ENCODE results near the gene SNORC.

Gene SNORC

GRCh38 chr2:232882505-232883115 is 12.5 kb downstream of the SNORC start:
- no peak for DNase-seq (ENCODE audit: low read depth, low spot score)

GRCh38 chr2:232883116-232883721 is 13.2 kb downstream of the SNORC start:
- no peak for DNase-seq (ENCODE audit: low read depth, low spot score)

GRCh38 chr2:232884001-232884421 is 13.9 kb downstream of the SNORC start:
- no peak for DNase-seq (ENCODE audit: low read depth, low spot score)

GRCh38 chr2:232884549-232885263 is 14.6 kb downstream of the SNORC start:
- DNase-seq (ENCODE audit: low read depth, low spot score), result no peak

- no peak for DNase-seq (ENCODE audit: low read depth, low spot score)
Measured at GRCh38 chr2:232885264-232885961, 15.3 kb downstream of the SNORC start.

- no peak for DNase-seq (ENCODE audit: low read depth, low spot score)
Measured at GRCh38 chr2:232886176-232886575, 16.1 kb downstream of the SNORC start.

GRCh38 chr2:232886632-232887031 is 16.6 kb downstream of the SNORC start:
- DNase-seq (ENCODE audit: low read depth, low spot score), result no peak

GRCh38 chr2:232887171-232887850 is 17.2 kb downstream of the SNORC start:
- DNase-seq (ENCODE audit: low read depth, low spot score), result no peak

- DNase-seq (ENCODE audit: low read depth, low spot score), result no peak
Measured at GRCh38 chr2:232888099-232888836, 18.2 kb downstream of the SNORC start.

GRCh38 chr2:232888839-232889529 is 18.9 kb downstream of the SNORC start:
- no peak for DNase-seq (ENCODE audit: low read depth, low spot score)

GRCh38 chr2:232889876-232890401 is 19.9 kb downstream of the SNORC start:
- DNase-seq (ENCODE audit: low read depth, low spot score), result no peak

GRCh38 chr2:232890536-232890895 is 20.5 kb downstream of the SNORC start:
- no peak for DNase-seq (ENCODE audit: low read depth, low spot score)

- DNase-seq (ENCODE audit: low read depth, low spot score), result peak; percentile 52
Measured at GRCh38 chr2:232890896-232891601, 21.0 kb downstream of the SNORC start.

- peak; percentile 62 for DNase-seq (ENCODE audit: low read depth, low spot score)
Measured at GRCh38 chr2:232891621-232892071, 21.6 kb downstream of the SNORC start.

- DNase-seq (ENCODE audit: low read depth, low spot score), result no peak
Measured at GRCh38 chr2:232892221-232892620, 22.2 kb downstream of the SNORC start.

- no peak for DNase-seq (ENCODE audit: low read depth, low spot score)
Measured at GRCh38 chr2:232892843-232893242, 22.8 kb downstream of the SNORC start.

- no peak for DNase-seq (ENCODE audit: low read depth, low spot score)
Measured at GRCh38 chr2:232893834-232894233, 23.8 kb downstream of the SNORC start.

GRCh38 chr2:232894251-232894650 is 24.2 kb downstream of the SNORC start:
- no peak for DNase-seq (ENCODE audit: low read depth, low spot score)

GRCh38 chr2:232894746-232895145 is 24.7 kb downstream of the SNORC start:
- DNase-seq (ENCODE audit: low read depth, low spot score), result no peak

- no peak for DNase-seq (ENCODE audit: low read depth, low spot score)
Measured at GRCh38 chr2:232896111-232896510, 26.0 kb downstream of the SNORC start.
